Activated naive CD8-positive, alpha-beta T cell treated with anti-CD3 and anti-CD28 coated beads, Interleukin-2, amount 50 U/mL, for 16 hours (primary cell): Measurements from ENCODE around the gene CSTB.

Source experiments
- DNase-seq: peaks from one replicate; pipeline ENCODE4 v3.0.0-alpha.2; 2020; ENCODE audit warnings: low read depth, low spot score

CSTB gene

GRCh38 chr21:43810505-43811261, 34.6 kb upstream of the CSTB start:
- DNase-seq: peak; percentile 81

- no peak for DNase-seq
These were observed 33.9 kb upstream of the CSTB start for GRCh38 chr21:43809853-43810504.

DNA sequence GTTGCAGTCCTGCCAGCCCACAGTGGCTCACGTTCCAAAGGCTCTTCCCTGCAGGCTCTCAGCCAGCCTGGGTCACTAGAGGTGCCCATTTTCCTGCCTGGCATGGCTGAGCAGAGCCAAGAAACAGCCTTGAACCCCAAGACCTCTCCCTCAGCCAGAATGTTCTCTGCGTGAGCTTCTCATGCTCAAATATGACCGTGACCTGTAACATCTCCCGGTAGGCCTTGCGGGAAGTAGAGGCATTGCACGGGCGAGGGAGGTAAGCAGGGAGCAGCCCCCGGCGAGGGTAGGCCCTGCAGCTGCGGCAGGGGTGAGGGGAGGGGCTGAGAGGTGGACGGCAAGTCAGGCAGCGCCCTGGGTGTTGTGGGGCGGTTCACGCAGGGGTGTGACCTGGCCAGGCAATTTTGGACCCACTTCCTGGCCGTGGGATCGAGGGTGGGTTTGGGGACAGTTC, 33.3 kb upstream of the CSTB start:
- no peak for DNase-seq

GRCh38 chr21:43808832-43809251, 32.7 kb upstream of the CSTB start:
- no peak for DNase-seq

GRCh38 chr21:43808367-43808766, 32.3 kb upstream of the CSTB start:
- no peak for DNase-seq

DNA sequence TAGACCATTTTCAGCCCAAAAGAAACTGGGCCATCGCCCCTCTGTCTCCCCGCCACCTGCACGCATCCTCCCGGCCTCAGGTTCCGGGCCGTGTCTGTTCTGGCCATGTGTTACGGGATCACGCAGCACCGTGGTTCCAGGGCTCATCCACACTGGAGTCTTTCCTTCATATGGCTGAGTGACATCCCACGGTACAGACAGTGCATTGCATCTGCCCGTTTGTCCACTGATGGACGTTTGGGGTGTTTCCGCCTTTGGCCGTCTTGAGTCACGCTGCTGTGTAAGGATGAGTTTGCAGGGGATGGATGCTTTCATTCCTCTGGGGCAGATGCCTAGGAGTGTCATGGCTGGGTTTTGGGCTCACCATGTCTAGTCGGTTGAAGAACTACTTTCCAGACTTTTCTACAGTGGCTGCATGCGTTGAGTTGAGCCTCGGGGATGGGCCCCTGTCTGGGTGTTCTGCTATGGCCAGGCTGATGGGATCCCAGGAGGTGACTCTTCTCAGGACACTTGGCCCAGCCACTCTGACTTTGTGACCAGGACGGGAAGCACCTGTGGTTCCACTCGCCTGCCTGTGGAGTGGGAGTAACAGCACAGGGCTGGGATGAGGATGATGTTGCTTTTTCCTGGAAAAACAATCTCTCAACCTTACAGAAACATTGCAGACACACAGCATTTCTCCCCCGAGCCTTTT, 30.1 kb upstream of the CSTB start:
- DNase-seq: no peak

GRCh38 chr21:43805275-43805800, 29.2 kb upstream of the CSTB start:
- DNase-seq: no peak

DNA sequence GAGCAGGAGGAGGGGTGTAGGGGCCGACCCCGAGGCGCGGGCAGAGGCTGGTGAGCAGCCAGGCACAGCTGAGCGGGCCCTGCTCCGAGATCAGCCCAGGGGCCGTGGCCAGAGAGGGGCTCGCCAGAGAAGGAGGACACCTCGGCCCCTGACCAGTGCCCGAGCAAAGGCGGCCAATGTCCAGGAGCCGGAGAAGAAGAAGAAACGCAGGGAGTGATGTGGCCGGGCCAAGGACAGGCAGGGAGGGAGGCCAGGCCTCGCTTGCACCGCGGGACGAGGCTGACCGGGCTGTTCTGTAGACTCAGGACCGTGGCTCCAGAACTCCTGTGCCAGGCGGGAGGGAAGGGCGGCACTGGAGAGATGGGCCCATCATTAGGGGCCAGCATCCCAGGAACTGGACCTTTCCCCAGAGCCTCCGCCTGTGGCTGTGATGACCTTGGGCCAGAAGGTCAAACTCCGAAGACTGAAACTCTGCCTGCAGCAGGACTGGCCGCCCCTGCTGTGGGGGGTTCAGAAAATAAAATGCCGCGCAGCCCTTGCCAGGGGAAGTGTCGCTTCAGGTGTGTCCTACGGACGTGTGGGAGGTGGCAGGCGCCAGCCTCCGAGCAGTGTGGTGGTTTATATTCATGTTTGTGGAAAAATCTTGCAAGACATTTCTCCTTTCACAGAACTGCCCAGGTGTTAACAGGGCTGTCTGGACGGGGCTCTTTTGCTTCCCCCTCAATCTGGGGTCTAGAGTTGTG, 27.6 kb upstream of the CSTB start:
- DNase-seq: no peak

DNA sequence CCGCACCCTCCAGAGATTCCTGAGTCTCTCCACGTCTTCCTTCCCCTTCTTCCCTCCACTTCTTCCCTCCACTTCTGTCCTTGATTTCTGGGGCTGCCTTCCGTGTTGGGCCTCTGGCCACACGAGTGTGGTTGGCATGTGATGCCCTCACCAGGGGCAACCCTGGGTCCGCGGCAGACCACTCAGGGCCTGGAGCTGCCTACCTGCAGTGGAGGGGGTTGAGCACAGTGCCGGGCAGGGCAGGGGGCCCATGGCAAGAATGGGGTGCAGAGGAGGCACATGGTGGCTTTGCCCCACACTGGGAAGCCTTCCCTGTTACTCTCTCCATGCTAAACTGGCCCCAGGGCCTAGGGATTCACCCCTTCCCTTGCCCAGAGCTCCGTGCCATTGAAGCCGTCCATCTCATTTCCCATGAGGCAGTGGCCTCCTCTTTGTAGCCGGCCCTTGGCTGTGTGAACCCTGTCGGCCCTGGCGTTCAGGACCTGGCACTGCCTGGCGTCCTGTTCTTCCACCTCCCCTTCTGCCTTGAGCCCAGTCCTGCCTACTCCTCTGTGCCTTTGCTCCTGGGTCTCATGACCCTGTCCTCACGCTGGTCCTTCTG, 26.7 kb upstream of the CSTB start:
- DNase-seq: no peak

GRCh38 chr21:43801006-43801783, 25.1 kb upstream of the CSTB start:
- no peak for DNase-seq

DNA sequence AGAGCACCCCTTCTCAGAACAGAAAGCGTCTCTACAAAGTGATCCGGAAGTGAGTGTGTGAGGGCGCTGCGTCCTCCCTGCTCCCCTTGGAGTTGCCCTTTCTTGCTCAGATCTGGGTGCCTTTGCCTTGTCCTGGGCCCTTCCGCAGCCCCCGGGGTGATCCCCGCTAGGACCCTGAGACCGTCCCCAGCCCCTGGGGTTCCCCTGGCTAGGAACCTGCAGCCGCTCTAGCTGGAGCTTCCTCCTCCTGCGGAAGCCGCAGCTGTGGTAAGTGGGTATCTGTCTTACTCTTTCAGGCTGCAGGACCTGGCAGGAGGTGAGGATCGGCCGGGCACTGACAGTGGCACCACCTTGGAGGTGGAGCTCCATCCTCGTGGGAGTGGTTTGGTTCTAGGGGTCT, 24.5 kb upstream of the CSTB start:
- no peak for DNase-seq

- DNase-seq: no peak
These were observed 24.0 kb upstream of the CSTB start for GRCh38 chr21:43800124-43800523.

DNA sequence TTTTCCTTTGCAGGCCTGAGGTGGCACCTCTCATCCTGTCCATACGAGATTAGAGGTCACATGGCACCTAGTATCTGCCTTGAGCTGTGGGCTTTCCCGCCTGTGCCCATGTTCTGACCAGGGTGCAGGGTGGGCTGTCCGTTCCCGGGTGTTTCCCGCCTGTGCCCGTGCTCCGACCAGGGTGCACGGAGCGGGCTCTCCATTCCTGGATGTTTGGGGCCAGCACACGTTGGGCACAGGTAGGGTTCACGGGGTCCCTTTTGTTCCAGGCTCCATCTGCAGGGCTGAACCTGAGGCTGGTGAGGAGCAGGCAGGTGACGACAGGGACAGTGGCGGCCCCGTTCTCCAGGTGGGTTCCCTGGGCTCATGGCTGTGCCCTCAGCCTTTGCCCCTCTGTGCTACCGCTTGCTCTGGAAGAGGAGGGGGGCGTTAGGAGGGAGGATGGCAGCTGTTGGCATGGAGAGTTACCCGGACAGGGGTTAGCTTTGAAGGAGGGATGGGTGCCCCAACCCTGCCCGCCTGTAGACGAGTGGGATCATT, 23.3 kb upstream of the CSTB start:
- no peak for DNase-seq

DNA sequence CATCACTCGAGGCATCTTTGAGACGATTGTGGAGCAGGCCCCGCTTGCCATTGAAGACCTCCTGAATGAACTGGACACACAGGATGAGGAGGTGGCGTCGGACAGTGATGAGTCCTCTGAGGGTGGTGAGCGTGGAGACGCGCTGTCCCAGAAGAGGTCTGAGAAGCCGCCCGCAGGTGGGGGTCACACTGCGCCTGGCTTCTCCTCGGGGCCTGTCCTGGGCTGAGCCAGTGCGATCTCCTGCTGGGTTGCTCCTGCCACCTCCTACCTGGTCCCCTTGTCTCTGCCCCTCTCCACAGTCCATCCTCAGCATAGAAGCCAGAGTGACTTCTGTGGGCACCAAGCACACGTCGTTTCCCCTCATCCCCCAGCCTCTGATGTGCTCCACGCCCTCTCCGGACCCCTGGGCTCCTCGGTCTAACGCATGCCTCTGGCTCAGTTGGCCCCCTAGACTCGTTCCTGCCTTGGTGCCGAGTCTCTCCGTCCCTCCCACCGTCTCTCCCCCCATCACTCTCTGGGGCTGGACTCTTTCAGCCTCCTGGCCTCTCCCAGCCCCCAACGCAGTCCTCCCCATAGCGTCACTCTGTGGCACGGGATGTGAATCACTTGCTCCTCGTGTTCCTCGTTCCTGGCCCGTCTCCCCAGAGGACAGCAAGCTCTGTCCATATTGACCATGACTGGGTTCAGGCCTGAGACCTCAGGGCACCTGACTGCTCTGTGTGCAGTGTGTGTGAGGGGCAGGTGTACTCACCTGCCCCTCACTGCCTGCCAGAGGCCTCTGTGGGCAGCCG, 22.0 kb upstream of the CSTB start:
- DNase-seq: no peak

DNA sequence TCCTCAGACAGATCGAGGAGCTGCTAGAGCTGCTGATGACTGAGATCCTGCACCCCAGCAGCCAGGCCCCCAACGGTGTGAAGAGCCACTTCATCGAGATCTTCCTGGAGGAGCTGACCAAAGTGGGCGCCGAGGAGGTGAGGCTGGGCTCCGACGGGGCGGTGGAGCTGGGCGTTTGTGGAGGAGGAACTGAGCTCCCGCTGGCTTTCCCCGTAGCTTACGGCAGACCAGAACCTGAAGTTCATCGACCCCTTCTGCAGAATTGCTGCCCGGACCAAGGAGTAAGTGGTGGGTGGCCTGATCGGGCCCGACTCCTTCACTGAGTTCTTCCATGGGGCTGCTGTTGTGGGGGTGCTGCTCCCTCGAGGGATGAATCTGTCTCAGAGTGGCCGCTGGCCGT, 21.3 kb upstream of the CSTB start:
- DNase-seq: no peak

- no peak for DNase-seq
These were observed 18.7 kb upstream of the CSTB start for GRCh38 chr21:43794857-43795256.

DNA sequence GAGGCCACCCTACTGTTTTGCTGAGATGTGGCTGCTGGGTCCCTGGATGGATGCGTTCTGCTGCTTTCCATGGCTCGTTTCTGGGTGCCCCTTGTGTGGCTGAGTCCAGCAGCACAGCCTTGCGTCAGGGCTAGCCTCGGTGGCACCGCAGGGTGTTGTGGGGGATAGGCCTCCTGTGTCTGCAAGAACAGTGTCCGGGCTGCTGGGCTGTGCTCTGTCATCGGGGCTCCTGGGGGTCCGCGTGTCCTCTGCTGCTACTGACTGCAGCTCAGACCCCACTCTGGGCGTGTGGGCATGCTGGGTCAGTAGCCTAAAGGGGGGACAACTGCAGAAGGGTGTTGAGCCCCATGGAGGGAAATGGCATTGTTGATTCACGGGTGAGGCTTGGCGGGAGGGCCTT, 18.2 kb upstream of the CSTB start:
- no peak for DNase-seq

DNA sequence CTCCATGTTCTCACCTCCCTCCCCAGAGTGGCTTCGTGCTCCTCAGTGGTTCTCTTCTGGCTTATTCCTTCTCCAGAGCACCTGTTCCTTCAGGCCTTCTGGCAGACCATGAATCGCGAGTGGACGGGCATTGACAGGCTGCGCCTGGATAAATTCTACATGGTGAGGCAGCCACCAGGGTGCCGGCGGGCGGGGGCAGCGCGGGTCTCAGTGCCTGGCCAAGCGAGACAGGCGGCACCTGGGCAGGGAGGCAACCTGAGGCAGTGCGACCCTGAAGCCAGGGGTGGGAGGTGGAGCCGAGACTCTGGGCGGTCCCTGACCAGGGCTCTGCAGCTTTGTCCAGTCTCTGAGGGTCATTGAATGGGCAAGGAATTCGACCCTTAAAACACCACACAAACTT, 17.1 kb upstream of the CSTB start:
- no peak for DNase-seq

DNA sequence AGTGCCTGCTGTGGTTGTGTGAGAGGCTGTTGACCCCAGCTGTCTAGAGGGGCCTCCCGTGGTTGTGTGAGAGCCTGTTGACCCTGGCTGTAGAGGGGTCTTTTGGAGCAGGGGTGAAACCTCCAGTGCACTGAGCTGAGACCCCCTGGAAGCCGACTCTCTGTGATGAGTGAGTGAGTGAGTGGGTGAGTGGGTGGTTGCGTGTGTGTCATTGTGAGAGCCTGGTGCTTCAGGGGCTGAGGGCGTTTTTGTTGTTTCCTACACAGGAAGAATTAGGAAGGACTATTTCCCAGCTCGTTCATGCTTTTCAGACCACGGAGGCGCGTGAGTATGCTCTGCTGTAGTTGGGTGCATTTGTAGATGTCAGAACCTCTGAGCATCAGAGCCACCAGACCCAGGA, 16.3 kb upstream of the CSTB start:
- no peak for DNase-seq
